ENCODE measurements around the gene JUND. TPM values are rescaled to one million over a fixed set of nuclear protein-coding genes. Genes with fewer than 3 reads are reported as not detected.

JUND gene
- total RNA-seq, 1 donor from 2014 or later = 70.7 TPM

DNA sequence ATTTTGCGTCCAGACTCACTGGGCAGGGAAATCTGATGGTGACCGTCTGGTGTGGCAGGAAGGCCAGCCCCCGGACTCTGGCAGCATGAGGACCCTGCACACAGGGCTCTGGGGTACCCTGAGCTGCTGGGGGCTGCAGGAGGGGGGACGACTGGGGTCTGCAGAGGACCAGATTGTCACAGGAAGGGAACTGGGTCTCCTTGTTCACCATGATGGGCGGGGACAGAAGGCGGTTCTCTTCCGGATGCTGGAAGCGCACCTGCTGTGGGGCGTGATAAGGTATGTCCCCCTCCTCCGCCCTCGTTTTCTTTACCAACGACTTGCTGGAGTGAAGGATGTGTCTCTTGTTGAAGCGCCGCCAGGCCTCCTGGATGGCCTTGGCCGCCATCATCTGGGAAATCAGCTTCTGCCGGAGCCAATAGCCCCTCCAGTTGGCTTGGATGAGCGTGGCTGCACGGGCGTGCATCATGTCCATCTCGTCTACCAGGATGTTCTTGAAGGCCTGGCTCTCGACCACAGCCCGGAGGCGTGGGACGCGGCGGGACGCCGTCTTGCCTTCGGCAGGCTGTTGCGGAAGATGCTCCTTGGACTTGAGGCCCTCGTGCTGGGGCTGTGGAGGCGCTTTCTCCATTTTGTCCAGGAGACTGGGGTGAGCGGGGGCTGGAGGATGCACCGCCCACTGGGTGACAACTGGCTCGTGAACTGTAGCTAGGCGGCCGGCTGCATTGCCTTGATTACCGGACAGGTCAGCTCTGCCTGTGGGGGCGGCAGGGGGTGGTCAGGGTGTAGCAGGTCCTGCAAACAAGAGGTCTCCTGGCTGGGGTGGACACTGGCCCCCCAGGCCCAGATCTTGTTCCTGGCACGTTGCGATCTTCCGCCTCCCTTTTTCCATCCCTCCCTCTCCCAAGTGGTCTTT, 14.4 kb downstream of the JUND start:
- no peak for DNase-seq

DNA sequence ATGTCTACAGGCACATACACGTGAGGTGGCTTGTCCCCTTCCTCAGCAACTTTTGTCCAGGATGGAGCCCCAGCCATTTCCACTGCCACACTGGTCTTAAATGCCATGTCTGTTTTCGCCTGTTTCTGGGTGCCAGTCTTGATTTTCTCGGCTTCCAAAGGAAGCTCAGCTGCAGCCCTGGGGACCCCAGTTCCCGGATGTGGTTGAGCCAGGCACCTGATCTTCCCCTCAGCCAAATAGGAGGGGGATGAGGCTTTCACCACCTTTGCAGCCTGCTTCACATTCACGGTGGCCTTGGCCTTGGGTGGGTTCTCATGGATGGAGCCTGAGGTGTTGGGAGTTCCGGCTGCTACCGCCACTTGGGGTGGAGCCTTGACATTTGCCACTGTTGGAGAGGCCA, 15.8 kb downstream of the JUND start:
- DNase-seq = no peak

DNA sequence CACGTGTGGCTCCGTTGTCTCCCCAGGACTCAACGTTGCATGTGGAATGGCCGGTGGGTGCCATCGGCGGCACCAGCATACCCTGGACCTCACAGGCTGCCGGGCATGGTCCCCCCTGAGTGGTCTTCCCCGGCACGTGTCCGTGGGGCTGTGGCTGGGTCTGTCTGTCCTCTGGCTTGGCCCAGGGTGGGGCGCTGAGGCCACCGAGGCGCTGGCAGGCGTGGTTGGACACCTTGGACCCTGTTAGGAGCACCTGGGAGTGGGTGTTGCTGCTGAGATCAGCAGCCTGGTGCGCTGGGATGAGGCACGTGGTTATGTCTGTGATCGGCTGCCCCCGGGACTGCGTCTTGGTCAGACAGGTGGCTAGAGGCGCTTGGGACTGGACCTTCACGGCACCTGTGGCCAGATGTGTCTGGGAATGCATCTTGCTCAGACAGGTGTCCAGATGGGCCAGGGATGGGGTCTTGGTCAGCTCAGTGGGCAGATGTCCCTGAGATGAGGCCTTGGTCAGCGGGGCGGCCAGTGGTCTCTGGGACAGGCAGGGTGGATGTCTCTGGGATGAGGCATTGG, 16.4 kb downstream of the JUND start:
- no peak for DNase-seq

DNA sequence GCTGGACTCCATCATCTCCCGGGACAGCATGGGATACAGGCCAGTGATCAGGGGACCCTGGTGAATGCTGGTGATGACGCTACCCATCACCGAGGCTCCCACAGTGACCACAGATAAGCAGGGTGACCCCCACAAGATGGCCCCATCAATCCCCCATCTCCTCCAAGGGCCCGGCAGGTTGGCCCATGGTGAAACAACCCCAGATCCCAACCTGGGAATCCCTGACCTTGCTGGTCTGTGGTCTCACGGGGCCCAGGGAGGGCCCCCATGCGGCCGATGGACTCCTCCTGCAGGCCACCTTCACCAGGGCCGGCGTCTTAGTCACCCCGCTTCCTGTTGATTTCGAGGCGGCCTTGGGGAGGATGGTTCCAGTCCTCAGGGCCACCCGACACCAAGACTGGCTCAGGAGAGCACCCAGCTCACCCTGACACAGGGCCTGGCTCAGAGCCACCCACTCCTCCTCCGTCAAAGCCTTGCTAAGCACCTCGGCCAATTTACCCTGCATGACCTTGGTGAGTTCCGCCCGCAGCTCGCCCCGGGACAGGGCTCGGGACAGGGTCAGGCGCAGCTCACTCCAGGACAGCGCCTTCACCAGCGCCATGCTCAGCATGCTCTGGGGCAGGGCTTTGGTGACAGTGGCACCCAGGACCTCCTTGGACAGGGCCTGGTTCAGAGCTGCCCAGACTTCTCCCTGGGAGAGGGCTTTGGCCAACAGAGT, 17.1 kb downstream of the JUND start:
- no peak for DNase-seq

DNA sequence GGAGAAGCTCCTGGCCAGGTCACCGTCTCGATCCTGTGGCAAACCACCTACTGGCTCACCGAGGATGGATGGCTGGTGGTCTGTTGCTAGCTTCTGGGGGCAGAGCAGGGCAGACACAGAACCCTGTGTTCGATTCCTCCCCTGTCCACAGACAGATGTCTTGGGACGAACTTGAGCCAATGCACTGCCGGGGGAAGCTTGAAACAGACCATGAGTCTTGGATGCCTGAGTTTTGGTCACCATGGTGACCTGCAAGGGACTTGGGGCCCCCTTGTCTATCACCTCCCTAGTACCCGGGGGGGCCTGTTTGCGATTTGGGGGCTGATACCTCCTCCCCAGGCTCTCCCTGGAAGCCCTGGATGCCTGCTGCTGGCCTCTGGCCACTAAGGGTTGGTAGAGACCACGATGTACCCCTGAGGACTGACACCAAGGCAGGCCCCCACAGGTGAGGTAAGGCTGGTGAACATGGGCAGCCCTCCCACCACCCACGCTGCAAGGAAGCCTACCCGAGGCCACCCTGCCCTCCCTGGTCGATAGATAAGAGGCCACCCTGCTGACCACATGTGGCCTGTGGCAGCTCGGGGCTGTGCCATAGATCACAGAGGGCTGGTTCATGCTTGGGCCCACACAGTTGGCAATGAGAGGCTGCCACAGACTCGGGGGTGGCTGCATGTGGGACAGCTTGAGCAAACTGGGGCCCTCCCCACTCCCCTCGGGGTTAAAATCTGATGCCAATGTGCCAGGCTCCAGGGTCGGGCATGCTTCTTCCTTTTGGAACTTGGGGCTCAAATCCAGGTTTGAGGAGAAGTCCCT, 17.9 kb downstream of the JUND start:
- no peak for DNase-seq

DNA sequence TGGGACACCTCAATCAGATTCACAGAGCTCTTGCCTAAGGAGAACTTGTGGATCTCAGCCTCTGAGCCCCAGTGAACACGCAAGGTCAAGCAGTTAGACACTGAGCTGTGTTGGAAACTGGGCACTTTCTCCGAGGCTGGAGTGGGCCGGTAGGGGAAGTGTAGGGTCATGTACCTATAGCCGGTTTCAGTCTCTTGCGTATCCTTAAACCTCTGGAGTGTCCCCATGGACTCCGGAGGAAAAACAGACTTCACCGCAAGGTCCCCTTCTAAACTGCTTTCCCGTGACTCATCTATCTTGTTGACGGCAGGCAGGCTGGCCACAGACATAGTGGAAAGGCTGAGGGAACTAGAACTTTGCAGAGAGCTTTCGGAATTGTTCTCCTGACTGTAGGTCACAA, 18.5 kb downstream of the JUND start:
- no peak for DNase-seq

DNA sequence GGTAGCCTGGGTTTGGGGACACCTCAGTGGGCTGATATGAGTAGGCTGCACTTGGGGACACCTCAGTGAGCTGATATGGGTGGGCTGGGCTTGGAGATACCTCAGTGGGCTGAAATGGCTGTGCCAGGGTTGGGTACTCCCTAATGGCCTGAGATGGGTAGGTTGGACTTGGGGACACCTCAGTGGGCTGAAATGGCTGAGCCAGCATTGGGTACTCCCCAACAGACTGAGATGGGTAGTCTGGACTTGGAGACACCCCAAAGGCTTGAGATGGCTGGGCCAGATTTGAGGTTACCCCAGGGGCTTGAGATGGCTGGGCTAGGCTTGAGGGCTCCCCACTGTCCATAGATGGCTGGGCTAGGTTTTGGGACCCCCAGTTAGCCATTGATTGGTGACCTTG, 19.3 kb downstream of the JUND start:
- no peak for DNase-seq

DNA sequence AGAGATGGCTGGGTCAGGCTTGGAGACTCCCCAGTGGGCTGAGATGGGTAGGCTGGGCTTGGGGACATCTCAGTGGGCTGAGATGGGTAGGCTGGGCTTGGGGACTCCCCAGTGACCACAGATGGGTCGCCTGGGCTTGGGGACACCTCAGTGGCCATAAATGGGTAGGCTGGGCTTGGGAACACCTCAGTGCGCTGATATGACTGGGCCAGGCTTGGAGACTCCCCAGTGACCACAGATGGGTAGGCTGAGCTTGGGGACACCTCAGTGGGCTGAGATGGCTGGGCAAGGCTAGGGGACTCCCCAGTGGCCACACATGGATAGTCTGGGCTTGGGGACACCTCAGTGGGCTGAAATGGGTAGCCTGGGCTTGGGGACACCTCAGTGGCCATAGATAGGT, 19.9 kb downstream of the JUND start:
- DNase-seq = no peak

DNA sequence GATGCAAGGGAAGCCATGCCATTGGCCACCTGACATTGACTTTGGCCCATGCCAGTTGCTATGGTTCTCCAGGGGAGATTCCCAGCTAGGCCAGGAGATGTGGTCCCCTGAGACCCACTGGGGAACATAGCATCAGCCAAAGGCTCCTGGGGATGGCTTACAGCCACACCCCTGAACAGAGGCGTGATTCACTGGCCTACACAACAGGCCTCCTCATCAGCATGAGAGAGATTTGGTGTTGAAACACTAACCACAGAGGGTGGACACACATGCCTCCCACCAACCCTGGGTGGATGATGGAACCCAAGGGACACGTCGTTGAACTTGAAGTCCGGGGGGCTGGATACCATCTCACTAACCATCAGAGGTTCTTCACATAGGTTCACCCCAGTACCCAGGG, 21.5 kb downstream of the JUND start:
- DNase-seq = no peak

DNA sequence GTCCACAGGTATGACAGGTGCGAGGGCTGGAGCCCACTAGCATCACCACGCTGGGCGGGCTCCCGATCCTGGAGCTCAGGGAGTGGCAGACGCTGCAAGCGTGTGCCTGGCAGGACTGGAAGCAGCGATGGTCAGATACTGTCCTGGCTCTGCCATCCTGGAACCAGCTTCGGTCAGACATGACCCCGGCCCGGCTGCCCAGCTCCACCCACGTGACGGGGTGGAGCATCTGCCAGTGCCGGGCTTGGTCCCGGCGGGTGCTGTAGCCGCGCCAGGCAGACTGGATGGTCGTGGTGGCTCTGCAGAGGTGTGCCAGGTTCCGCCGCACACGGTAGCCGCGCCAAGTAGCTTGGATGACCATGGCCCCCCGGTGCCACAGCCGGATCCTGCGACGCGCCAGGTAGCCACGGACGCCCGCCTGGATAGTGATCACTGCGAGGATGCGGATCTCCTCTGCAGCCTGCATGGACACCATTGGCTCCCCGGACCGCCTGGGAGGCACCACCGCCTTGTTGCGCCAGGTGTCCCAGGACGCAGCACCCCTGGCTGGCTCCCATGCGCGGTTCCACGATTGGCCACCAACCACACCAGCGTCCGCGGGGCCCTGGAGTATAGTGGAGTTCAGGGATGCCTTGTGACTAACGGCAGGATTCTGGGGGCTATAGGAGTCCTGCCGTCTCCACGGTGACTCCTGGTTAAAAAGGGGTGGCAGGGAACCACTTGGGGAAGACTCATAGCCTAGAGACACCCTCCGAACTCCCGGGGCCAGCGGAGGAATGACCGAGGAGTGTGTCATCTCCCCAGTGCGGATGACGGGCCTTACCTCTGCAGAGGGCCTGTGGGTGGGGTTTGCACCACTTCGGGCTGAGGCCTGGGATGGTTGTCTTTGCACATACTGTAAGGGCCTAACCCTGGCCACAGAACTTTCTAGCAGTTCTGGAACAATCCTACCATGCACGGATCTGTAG, 23.6 kb downstream of the JUND start:
- DNase-seq = no peak

DNA sequence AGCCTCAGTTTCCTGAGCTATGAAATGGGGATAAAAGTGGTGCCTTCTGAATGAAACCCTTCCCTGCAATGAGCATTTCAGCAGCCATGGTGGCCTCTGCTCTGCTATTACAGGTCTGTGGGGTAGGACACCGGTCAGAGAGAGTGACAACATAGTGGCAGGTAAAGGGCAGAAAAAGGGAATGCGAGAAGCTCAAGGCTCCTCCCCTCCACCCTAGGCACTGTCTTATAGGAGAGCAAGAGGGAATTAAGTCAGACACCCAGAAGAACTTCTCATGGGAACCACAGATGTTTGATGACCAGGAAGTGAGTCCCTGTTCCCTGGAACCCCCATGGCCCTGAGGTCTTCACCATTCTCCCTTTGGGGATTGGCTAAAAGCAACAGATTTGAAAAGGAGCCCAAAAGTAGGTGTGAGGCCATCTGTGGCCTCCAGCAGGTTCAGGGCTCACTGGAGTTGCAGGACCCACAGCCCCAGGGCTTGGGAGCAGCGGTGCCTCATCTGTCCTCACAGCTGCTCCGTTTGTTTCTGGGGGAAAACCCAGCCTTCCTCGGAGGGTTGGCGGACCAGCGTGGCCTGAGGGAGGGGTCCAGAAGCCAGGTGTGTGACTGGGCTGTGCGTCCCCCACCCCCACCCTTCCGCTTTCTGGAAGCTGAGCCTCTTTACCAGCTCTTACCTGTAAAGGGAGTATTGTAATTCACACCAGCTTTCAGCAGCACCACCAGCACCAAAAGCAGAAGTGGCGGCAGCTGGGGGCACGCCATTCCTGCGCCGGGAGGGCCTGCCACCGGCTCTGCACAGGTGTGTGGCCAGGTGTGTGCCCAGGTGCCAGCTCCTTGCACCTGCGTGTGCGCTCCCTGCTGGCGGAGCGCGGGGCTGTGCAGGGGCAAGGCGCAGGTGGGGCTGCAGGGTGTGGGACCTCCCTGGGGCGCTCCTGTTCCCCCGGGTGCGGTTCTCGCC, 26.6 kb downstream of the JUND start:
- no peak for DNase-seq

DNA sequence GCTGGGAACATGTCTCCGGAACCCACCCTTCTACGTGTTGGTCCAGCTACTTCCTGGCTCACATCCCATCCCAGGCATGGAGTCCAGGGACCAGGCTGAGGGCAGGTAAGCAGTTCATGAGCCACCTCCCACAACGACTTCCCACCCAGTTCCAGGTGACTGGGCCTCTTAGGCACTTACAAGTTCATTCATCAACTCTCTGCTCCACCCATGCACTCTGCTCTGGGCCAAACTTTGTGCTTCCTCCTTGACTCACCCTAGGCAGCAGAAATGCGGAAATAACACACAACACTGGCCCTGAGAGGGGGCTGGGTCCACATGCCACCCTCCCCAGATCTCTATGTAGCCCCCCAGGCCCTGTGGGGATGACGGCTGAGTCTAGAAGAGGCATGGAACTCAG, 27.7 kb downstream of the JUND start:
- DNase-seq = no peak

DNA sequence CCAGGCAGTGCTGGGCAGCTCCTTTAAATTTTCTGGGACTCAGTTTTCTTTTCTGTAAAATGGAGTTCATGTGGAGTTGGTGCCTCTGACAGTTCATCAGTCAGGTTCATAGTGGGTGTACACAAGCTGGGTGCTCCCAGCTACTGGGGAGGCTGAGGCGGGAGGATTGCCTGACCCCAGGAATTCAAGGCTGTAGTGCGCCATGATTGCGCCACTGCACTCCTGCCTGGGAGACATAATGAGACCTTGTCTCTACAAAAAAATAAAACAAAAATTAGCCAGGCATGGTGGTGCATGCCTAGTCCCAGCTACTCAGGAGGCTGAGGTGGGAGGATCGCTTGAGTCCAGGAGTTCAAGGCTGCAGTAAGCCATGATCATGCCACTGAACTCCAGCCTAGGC, 28.3 kb downstream of the JUND start:
- DNase-seq = no peak

DNA sequence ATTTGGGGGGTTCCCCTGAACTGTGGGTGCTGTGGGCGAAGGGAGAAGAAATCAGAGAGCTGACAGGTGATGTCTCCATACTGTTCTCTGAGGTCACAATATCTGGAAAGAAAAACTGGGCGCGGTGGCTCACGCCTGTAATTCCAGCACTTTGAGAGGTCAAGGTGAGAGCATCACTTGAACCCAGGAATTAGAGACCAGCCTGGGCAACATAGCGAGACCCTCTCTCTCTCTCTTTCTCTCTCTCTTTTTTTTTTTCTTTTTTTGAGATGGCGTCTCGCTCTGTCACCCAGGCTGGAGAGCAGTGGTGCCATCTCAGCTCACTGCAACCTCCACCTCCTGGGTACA, 29.1 kb downstream of the JUND start:
- DNase-seq = no peak

DNA sequence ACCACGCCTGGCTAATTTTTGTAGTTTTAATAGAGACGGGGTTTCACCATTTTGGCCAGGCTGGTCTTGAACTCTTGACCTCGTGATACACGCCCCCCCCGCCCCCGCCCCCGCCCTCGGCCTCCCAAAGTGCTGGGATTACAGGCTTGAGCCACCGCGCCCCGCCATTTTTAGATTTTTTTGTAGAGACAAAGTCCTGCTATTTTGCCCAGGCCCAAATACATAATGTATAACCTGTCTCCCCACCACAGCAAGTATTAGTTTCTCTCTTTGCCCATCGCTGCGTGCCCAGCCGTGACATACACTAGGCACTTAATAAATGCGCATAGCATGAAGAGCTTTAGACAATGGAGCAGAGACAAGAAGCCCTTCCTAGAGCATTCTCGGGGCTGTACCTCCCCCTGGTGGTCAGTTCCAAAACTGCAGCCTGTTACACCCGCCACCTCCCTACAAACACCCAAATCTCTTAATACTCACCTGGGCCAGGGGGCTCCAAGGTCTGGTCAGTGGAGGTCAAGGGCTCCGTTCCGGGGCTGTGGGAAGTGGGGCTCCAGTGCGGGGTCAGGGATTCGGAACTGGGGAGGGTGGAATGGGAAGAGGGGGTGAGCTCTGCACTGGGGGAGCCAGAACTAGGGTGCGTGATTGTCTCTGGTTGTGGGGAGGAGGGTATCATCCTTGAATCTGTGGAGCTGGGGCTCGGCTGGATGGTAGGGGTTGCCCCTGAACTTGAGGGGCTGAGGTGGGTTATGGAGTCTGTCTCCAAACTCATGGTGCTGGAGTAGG, 29.6 kb downstream of the JUND start:
- peak; percentile 47 for DNase-seq

DNA sequence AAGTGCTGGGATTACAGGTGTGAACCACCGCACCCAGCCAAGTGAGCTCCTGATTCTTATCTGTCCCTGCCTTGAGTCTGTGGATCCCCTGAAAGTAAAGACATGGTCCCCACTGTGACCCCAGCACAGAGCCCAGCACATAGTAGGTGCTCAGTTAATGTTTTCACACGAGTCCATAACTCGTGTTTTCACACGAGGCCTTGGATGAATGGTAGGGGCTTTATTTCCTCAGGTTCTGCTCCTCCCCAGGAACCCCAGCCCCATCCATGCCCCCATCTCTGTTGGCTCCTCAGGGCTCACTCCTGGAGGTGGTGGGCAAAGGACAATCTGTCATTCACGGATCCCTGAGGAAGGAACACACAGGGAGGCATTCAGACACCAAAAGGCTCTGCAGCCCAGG, 31.6 kb downstream of the JUND start:
- no peak for DNase-seq

DNA sequence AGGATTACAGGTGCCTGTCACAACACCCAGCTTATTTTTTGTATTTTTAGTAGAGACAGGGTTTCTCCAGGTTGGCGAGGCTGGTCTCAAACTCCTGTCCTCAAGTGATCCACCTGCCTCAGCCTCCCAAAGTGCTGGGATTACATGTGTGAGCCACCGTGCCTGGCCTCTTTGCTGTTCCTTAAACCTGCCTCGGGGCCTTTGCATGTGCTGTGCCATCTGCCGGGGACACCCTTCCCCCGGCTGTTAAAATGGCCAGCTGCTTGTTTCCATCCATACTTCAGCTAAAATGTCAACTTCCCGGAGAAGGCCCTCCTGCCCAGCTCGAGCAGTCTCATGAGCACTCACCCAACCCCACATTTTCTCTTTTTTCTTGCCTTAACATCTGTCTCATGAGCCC, 36.1 kb downstream of the JUND start:
- DNase-seq = no peak

DNA sequence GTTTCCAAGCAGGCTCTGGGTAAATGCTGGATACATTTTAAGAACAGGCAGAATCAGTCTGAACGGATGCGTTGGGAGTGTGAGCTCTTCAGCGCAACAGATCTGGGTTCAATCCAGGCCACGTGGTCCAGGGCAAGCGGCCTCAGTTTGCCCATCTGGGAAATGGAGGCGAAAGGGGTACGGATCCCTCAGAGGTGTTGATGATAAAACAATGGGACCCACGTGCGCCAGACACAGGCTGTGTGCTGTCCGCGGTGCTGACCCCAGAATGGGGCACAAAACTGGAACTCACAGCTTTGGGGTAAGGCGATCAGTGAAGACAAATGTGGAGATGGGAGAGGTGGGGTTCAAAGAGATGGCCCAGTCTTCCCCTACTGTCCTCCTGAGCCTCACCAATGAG, 42.1 kb downstream of the JUND start:
- no peak for DNase-seq

DNA sequence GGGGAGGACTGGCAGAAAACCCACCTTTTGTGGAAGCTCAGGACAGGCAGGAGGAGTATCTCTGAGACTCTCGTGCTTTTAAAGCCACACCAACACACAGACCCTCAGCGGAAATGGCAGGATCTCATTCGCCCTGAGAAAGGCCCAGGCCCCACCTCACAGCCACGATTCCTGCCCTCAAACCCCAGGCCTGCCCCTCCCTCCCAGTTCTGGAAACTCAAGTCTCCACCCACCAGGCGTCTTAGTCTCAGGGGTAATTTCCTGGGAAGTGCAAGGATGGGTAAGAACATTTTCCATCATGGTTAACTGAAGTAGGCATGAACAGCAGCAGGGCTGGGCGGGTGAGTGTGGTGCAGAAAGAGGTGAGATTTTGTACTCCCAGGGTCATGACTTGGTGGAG, 47.2 kb downstream of the JUND start:
- no peak for DNase-seq
